Cardiac muscle cell (in vitro differentiated cells and primary cell): Measurements from ENCODE around the gene PLEKHG3. TPM values are rescaled to one million over a fixed set of nuclear protein-coding genes. Genes with fewer than 3 reads are reported as not detected.

Experiments used
- DNase-seq, 2 donors: peaks; one replicate each; pipeline versions ENCODE4 v3.0.0 to v3.0.0-alpha.2; 2010 to 2017; ENCODE audit warnings: low read depth in 1 of 2, low spot score in 1 of 2
- H3K27ac ChIP-seq: fragments of 200-600 bp; sonication (generic); 2 replicates; pipeline ENCODE4 v1.5.1; 2016
- H3K27me3 ChIP-seq: fragments of 200-600 bp; sonication (generic); 2 replicates; pipeline ENCODE4 v1.6.0; 2016; ENCODE audit warnings: control low read depth
- H3K36me3 ChIP-seq: fragments of 200-600 bp; sonication (generic); 2 replicates; pipeline ENCODE4 v1.5.1; 2016; ENCODE audit warnings: control low read depth
- H3K4me1 ChIP-seq: fragments of 200-600 bp; sonication (generic); 2 replicates; pipeline ENCODE4 v1.8.1; 2017; ENCODE audit warnings: low read depth, mild to moderate bottlenecking, mixed run types
- H3K4me3 ChIP-seq: fragments of 200-600 bp; sonication (generic); 2 replicates; pipeline ENCODE4 v1.5.1; 2016; ENCODE audit warnings: mild to moderate bottlenecking
- H3K9me3 ChIP-seq: fragments of 200-600 bp; sonication (generic); 2 replicates; pipeline ENCODE4 v1.5.1; 2017; ENCODE audit warnings: low read depth, mild to moderate bottlenecking, control low read depth
- polyA plus RNA-seq: library from polyadenylated mRNA; unstranded; fragments of >200 nt; fragmentation: Nextera tagmentation; extraction: Ambion mirVana; gene quantifications from 2 replicates; pipeline ENCODE4 v1.2.1, GENCODE V29; 2016
- total RNA-seq: library from RNA; depleted of rRNA; stranded (reverse); fragments of >200 nt; gene quantifications from 2 replicates; pipeline ENCODE4 v1.2.3, GENCODE V29; 2016
- TF ChIP-seq, protein P1 (sequence below): IDR thresholded peaks from 2 replicates; pipeline ENCODE4 v1.5.1; 2012; ENCODE audit warnings: low read depth, mild to moderate bottlenecking, low read length

PLEKHG3 gene
- total and polyA plus RNA-seq, 2 experiments from 2014 or later = 19.2 to 72.2 TPM

DNA sequence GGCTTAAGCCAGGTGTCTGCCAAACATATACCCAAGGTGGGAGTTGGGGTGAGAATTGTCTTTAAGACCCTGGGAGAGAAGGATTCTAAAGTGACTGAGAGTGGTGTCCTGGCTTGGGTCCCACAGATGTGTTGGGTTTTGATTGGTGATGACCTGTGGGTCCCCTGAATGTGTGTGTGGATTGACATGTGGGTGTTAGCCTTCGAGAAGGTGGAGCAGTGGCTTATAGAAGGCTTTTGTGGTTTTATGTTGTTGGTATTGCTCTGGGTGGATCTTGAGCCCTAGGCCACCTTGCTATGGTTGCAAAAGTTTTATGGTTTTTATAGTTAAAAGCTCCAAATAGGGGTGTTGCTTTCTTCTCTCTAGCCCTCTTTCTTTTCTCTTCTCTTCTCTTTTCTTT, 29.7 kb downstream of the PLEKHG3 start:
- Histone ChIP-seq H3K4me1 (no peaks in the 10 kb centered on the region), H3K4me3 (no peak overlapping the region), H3K36me3 (peaks cover 20% of the 10 kb centered on the region), H3K27ac (no peak overlapping the region), H3K27me3 (no peaks in the 10 kb centered on the region), H3K9me3 (no peaks in the 10 kb centered on the region)
- no peak for DNase-seq
- TF ChIP-seq, protein P1, sequence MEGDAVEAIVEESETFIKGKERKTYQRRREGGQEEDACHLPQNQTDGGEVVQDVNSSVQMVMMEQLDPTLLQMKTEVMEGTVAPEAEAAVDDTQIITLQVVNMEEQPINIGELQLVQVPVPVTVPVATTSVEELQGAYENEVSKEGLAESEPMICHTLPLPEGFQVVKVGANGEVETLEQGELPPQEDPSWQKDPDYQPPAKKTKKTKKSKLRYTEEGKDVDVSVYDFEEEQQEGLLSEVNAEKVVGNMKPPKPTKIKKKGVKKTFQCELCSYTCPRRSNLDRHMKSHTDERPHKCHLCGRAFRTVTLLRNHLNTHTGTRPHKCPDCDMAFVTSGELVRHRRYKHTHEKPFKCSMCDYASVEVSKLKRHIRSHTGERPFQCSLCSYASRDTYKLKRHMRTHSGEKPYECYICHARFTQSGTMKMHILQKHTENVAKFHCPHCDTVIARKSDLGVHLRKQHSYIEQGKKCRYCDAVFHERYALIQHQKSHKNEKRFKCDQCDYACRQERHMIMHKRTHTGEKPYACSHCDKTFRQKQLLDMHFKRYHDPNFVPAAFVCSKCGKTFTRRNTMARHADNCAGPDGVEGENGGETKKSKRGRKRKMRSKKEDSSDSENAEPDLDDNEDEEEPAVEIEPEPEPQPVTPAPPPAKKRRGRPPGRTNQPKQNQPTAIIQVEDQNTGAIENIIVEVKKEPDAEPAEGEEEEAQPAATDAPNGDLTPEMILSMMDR = no peak

DNA sequence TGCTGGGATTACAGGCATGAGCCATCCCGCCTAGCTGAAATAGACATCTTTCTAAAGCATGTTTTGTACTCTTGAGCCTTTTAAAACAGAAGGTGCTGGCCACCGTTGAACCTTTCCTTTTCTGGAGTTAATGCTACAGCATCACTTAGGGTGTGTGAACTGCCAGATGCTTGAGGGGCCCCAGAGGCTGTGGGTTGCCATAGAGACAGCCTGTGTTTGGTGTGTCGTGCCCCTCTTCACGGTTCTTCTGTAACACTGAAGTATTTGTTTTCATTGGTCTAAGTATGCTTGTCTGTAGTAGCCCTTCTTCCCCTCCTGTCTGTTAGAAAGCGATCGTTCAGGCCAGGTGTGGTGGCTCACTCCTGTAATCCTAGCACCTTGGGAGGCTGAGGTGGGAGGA, 30.8 kb downstream of the PLEKHG3 start:
- no peak for DNase-seq

DNA sequence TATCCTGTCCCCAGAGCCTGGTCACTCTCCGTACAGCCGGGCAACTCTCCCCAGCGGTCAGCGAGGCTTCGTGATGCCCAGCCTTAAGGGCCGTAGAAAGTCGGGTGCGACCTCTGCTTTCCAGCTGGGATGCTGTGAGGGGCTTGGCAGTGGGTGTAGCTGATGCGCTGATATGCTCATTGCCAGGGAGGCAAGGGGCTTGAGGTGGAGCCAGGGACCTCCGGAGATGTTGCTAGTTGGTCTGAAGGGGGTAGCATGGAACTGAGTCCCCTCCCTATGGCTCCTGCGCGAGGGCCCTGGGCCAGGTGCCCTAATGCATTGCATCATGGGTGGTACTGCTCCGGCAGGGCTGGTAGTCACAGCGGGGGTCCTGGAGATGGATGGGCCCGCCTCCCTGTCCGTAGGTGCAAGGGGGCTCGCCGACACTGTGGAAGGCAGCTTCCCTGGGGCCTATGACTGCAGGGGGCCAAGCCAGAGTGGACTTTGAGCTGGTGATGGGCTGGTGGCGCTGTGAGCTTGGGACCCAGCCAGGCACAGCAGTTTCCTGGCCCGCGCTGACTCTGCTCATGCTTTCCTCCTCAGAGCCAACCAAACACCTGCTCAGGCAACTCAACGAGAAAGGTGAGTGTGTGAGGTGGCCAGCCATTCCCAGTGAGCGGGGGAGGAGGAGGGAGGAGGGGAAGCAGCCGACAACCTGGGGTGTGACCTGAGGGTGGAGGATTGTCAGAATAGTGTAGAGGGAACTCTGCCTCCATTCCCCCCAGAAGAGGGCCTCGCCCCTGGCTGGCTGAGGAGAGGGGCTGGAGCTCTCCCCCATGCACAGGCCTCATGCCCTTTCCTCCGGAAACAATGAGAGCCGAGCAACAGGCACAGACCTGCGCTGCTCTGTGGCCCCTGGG, 32.3 kb downstream of the PLEKHG3 start:
- H3K9me3 ChIP-seq = no peaks in the 10 kb centered on the region
- H3K36me3 ChIP-seq = peaks cover 19% of the 10 kb centered on the region
- no peaks in the 10 kb centered on the region for H3K4me1 ChIP-seq
- DNase-seq = no peak
- H3K27ac ChIP-seq = no peak overlapping the region
- H3K27me3 ChIP-seq = no peaks in the 10 kb centered on the region
- no peak overlapping the region for H3K4me3 ChIP-seq
- TF ChIP-seq, protein P1 = no peak

More for the DNA sequence above, 30.8 kb downstream of the PLEKHG3 start:
- H3K36me3 ChIP-seq = peaks cover 21% of the 10 kb centered on the region
- no peak overlapping the region for H3K4me3 ChIP-seq
- TF ChIP-seq, protein P1 = no peak
- H3K4me1 ChIP-seq = no peaks in the 10 kb centered on the region
- H3K27ac ChIP-seq = no peak overlapping the region
- H3K27me3 ChIP-seq = no peaks in the 10 kb centered on the region
- no peaks in the 10 kb centered on the region for H3K9me3 ChIP-seq

DNA sequence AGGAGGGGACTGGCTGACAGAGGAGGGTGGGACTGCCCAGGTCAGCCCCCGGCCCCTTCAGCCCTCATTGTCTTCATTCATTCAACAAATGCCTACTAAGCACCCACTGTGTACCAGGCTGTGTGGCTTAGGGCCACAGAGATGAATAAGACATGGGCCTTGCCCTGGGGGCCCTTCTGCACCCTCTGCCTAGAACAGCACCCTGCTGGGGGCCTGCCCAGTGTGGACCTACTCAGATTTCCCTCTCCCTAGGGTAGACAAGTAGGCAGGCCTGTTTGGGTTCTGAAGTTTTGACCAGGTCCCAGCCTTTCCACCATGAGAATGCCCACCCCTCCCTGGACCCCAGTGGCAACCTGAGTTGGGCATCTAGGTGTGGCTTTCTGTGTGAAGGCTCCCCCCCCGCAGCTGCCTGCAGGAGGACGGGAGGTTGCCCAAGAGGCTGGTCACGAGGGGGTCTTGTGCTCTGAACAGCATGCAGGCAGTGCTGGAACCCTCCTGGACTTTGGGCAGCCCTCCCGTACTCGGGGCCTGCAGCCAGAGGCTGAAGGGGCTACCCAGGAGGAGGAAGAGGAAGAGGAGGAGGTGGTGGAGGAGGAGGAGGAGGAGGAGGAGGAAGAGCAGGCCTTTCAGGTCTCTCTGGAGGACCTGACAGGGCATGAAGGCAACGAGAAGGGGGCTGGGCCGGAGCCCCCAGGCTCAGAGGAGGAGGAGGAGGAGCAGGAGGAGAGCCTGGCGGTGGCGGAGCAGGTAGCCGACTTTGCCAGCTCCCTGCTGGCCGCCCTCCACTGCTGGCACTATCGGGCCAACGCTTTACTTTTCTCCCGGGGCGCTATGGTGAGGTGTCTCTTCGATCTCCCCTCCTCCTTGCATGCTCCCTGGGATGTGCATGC, 33.4 kb downstream of the PLEKHG3 start:
- Histone ChIP-seq H3K9me3 (no peaks in the 10 kb centered on the region), H3K4me1 (no peaks in the 10 kb centered on the region), H3K36me3 (peaks cover 19% of the 10 kb centered on the region), H3K27me3 (no peaks in the 10 kb centered on the region), H3K4me3 (no peak overlapping the region), H3K27ac (no peak overlapping the region)
- DNase-seq = no peak
- TF ChIP-seq, protein P1 = no peak

DNA sequence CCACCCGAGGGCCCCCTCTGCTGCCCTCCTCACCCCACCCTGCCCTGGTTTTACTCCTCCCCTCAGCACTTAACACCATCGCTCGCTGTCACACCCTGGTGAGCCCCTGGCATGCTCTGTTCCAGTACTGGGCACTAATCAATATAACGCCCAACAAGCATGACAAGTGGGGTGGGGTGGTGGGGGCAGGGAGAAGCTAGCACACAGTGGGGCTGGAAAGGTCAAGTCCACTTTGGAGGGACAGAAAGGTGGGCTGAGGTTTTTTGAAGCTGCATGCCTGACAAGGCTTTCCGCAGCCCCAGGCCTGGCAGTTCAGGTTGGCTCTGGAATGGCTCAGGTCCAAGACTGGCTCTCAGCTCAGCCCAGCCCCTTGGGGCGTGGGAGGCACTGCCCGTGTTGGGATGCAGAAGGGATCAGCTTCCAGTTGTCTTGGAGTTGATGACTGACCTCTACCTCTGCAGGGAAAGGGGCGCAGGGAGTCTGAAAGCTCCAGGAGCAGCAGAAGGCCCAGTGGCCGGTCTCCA, 34.1 kb downstream of the PLEKHG3 start:
- H3K4me3 ChIP-seq = no peak overlapping the region
- no peak overlapping the region for H3K27ac ChIP-seq
- peaks cover 22% of the 10 kb centered on the region for H3K36me3 ChIP-seq
- H3K27me3 ChIP-seq = no peaks in the 10 kb centered on the region
- TF ChIP-seq, protein P1 = no peak
- no peaks in the 10 kb centered on the region for H3K4me1 ChIP-seq
- DNase-seq = no peak
- H3K9me3 ChIP-seq = no peaks in the 10 kb centered on the region
